Activated CD4-positive, alpha-beta T cell treated with anti-CD3 and anti-CD28 coated beads, Interleukin-2, amount 10 ng/mL, durations not matched to agents 24 days and 14 days (primary cell): ENCODE data around the gene FOXJ1. TPM values are rescaled to one million over a fixed set of nuclear protein-coding genes. Genes with fewer than 3 reads are reported as not detected.

Source experiments
- DNase-seq: peaks from one replicate; pipeline ENCODE4 v3.0.0; 2022
- H3K27ac Mint-ChIP-seq: one replicate; pipeline ENCODE4 v1.8.0; 2022; ENCODE audit warnings: mild to moderate bottlenecking, mixed read lengths
- H3K27me3 Mint-ChIP-seq: one replicate; pipeline ENCODE4 v1.8.0; 2022; ENCODE audit warnings: mixed read lengths
- H3K36me3 Mint-ChIP-seq: one replicate; pipeline ENCODE4 v1.8.0; 2022; ENCODE audit warnings: low read depth, mild to moderate bottlenecking, mixed read lengths
- H3K4me1 Mint-ChIP-seq: one replicate; pipeline ENCODE4 v1.8.0; 2021; ENCODE audit warnings: mixed read lengths
- H3K4me3 Mint-ChIP-seq: one replicate; pipeline ENCODE4 v1.8.0; 2022; ENCODE audit warnings: mild to moderate bottlenecking, moderate library complexity, mixed read lengths
- H3K9me3 Mint-ChIP-seq: one replicate; pipeline ENCODE4 v1.8.0; 2021; ENCODE audit warnings: mixed read lengths
- intact Hi-C: fragments of 100-400 bp; cut with micrococcal nuclease; formaldehyde crosslinking; loops from one replicate; pipeline ENCODE4 v1.15.1; 2023
- total RNA-seq: library from RNA; stranded (reverse); gene quantifications from 2 replicates; pipeline ENCODE4 v1.2.3, GENCODE V29; 2022

FOXJ1 gene
- total RNA-seq, 1 donor from 2014 or later = 0.35 TPM

GRCh38 chr17:76091526-76092286 lies 49.3 kb downstream of the FOXJ1 start:
- Mint-ChIP-seq H3K4me3 (peak overlapping the region; percentile 72), H3K9me3 (no peaks in the 10 kb centered on the region), H3K4me1 (peaks cover 3% of the 10 kb centered on the region), H3K27ac (peak overlapping the region; percentile 93), H3K36me3 (peaks cover 39% of the 10 kb centered on the region), H3K27me3 (no peaks in the 10 kb centered on the region)
- intact Hi-C loops = no loop called here
- no peak for DNase-seq

GRCh38 chr17:76090517-76091129 lies 50.4 kb downstream of the FOXJ1 start:
- intact Hi-C loops = no loop called here
- DNase-seq = no peak
- H3K4me1 Mint-ChIP-seq = peaks cover 3% of the 10 kb centered on the region
- no peaks in the 10 kb centered on the region for H3K9me3 Mint-ChIP-seq
- peak overlapping the region; percentile 93 for H3K27ac Mint-ChIP-seq
- peaks cover 42% of the 10 kb centered on the region for H3K36me3 Mint-ChIP-seq
- no peak overlapping the region for H3K4me3 Mint-ChIP-seq
- no peaks in the 10 kb centered on the region for H3K27me3 Mint-ChIP-seq

- intact Hi-C loops = no loop called here
- no peaks in the 10 kb centered on the region for H3K27me3 Mint-ChIP-seq
- H3K9me3 Mint-ChIP-seq = no peaks in the 10 kb centered on the region
- H3K27ac Mint-ChIP-seq = no peak overlapping the region
- no peak for DNase-seq
- H3K4me3 Mint-ChIP-seq = no peak overlapping the region
- peaks cover 42% of the 10 kb centered on the region for H3K36me3 Mint-ChIP-seq
- peaks cover 3% of the 10 kb centered on the region for H3K4me1 Mint-ChIP-seq
Observed at GRCh38 chr17:76089680-76090516, 51.1 kb downstream of the FOXJ1 start.

GRCh38 chr17:76088868-76089576 lies 52.0 kb downstream of the FOXJ1 start:
- Mint-ChIP-seq H3K4me1 (peaks cover 3% of the 10 kb centered on the region), H3K27me3 (no peaks in the 10 kb centered on the region), H3K9me3 (no peaks in the 10 kb centered on the region), H3K27ac (no peak overlapping the region), H3K4me3 (no peak overlapping the region), H3K36me3 (peaks cover 41% of the 10 kb centered on the region)
- no peak for DNase-seq
- intact Hi-C loops = no loop called here

- Mint-ChIP-seq H3K27ac (no peak overlapping the region), H3K27me3 (no peaks in the 10 kb centered on the region), H3K36me3 (peaks cover 41% of the 10 kb centered on the region), H3K9me3 (no peaks in the 10 kb centered on the region), H3K4me3 (no peak overlapping the region), H3K4me1 (peaks cover 3% of the 10 kb centered on the region)
- intact Hi-C loops = no loop called here
- no peak for DNase-seq
Observed at GRCh38 chr17:76088041-76088867, 52.8 kb downstream of the FOXJ1 start.

GRCh38 chr17:76087531-76087930 lies 53.5 kb downstream of the FOXJ1 start:
- no peak for DNase-seq
- peaks cover 41% of the 10 kb centered on the region for H3K36me3 Mint-ChIP-seq
- no peak overlapping the region for H3K27ac Mint-ChIP-seq
- no peak overlapping the region for H3K4me3 Mint-ChIP-seq
- intact Hi-C loops = no loop called here
- no peaks in the 10 kb centered on the region for H3K27me3 Mint-ChIP-seq
- H3K4me1 Mint-ChIP-seq = peaks cover 3% of the 10 kb centered on the region
- H3K9me3 Mint-ChIP-seq = no peaks in the 10 kb centered on the region

GRCh38 chr17:76086384-76086783 lies 54.7 kb downstream of the FOXJ1 start:
- DNase-seq = no peak
- Mint-ChIP-seq H3K4me1 (no peaks in the 10 kb centered on the region), H3K36me3 (peaks cover 39% of the 10 kb centered on the region), H3K4me3 (no peak overlapping the region), H3K27me3 (no peaks in the 10 kb centered on the region), H3K9me3 (no peaks in the 10 kb centered on the region), H3K27ac (no peak overlapping the region)
- intact Hi-C loops = no loop called here

Other genes with a start within 250 kb of the FOXJ1 start
- 47.6 and 48.1 TPM in 2 replicates for gene TRIM65, start 244.3 kb downstream of the FOXJ1 start, total RNA-seq
- 151 and 157 TPM in 2 replicates for gene MRPL38, start 236.4 kb downstream of the FOXJ1 start, total RNA-seq
- 17.5 and 18.6 TPM in 2 replicates for gene FBF1, start 200.2 kb downstream of the FOXJ1 start, total RNA-seq
- 29.2 and 30.0 TPM in 2 replicates for gene ACOX1, start 162.1 kb downstream of the FOXJ1 start, total RNA-seq
- 9.7 and 12.5 TPM in 2 replicates for gene TEN1, start 162.0 kb downstream of the FOXJ1 start, total RNA-seq
- 6.6 and 7.4 TPM in 2 replicates for gene CDK3, start 140.4 kb downstream of the FOXJ1 start, total RNA-seq
- gene EVPL, start 113.9 kb downstream of the FOXJ1 start, total RNA-seq = 0.09 and 0.17 TPM in 2 replicates
- gene SRP68, start 68.7 kb downstream of the FOXJ1 start, total RNA-seq = 169 and 170 TPM in 2 replicates
- 2.3 and 2.7 TPM in 2 replicates for gene GALR2, start 66.5 kb downstream of the FOXJ1 start, total RNA-seq
- gene ZACN, start 62.1 kb downstream of the FOXJ1 start, total RNA-seq = 4.1 TPM in 2 replicates
- 104 and 108 TPM in 2 replicates for gene EXOC7, start 37.5 kb downstream of the FOXJ1 start, total RNA-seq
- 35.0 and 42.4 TPM in 2 replicates for gene RNF157, start 99.2 kb upstream of the FOXJ1 start, total RNA-seq
- gene UBALD2, start 124.1 kb upstream of the FOXJ1 start, total RNA-seq = 184 and 189 TPM in 2 replicates
- 2.2 and 2.5 TPM in 2 replicates for gene QRICH2, start 167.0 kb upstream of the FOXJ1 start, total RNA-seq
- gene PRPSAP1, start 212.7 kb upstream of the FOXJ1 start, total RNA-seq = 37.2 and 45.2 TPM in 2 replicates
- gene SPHK1, start 243.4 kb upstream of the FOXJ1 start, total RNA-seq = 26.8 and 27.6 TPM in 2 replicates